ENCODE results near the gene RAD1.
"Not testable (repeated sequence)": the region's sequence is repeated elsewhere in the genome, so short reads cannot be mapped to it uniquely, and the experiment has no call there.

The RAD1 gene

GRCh38 chr5:34928267-34928666 is 13.0 kb upstream of the RAD1 start:
- no peak overlapping the region for H3K4me3 ChIP-seq
- no peaks in the 10 kb centered on the region for H3K9me3 ChIP-seq
- in situ Hi-C loops (cut with MboI; ENCODE audit: low sequenced_read_pairs) = no loop called here
- no peak for DNase-seq (ENCODE audit: low spot score in 2 of 2)
- H3K27me3 ChIP-seq (ENCODE audit: low read depth) = no peaks in the 10 kb centered on the region
- peaks cover 37% of the 10 kb centered on the region for H3K36me3 ChIP-seq (replicated peaks)
- peaks cover 16% of the 10 kb centered on the region for H3K4me1 ChIP-seq

GRCh38 chr5:34927785-34928184 is 12.5 kb upstream of the RAD1 start:
- no peaks in the 10 kb centered on the region for H3K9me3 ChIP-seq
- H3K27me3 ChIP-seq (ENCODE audit: low read depth) = no peaks in the 10 kb centered on the region
- no peak overlapping the region for H3K4me3 ChIP-seq
- peaks cover 16% of the 10 kb centered on the region for H3K4me1 ChIP-seq
- no peak for DNase-seq (ENCODE audit: low spot score in 2 of 2)
- H3K36me3 ChIP-seq (replicated peaks) = peaks cover 41% of the 10 kb centered on the region
- in situ Hi-C loops (cut with MboI; ENCODE audit: low sequenced_read_pairs) = no loop called here

DNA sequence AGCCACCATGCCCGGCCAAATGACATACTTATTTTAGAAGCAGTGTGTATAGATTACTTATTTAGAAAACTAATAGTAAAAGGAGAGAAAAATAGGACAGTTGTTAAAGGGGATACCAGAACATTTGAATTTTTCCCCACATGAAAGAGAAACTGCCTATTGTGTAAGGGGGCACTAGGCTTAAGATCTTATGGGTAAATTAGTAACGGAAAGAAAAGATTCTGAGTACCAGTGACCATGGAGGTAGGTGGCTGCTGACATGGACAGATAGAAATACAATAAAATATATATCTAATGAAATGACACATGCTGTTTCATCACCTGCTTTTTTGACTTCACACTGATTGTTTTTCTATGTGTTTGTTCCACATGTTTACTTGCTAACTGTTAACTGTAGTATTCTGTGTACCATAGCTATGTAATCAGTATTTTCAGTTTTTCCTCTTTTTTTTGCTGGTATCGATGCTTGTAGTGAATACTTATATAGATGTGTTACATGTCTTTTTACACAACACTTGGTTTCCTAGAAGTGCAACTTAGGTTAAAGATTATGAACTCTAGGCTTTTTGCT is 11.1 kb upstream of the RAD1 start:
- Histone ChIP-seq H3K9me3 (no peaks in the 10 kb centered on the region), H3K4me3 (no peak overlapping the region), H3K36me3 (replicated peaks) (peaks cover 55% of the 10 kb centered on the region), H3K27me3 (ENCODE audit: low read depth) (no peaks in the 10 kb centered on the region), H3K4me1 (peaks cover 13% of the 10 kb centered on the region)
- DNase-seq (ENCODE audit: low spot score in 2 of 2) = no peak
- in situ Hi-C loops (cut with MboI; ENCODE audit: low sequenced_read_pairs) = no loop called here

GRCh38 chr5:34924462-34924765 is 9.1 kb upstream of the RAD1 start:
- H3K4me3 ChIP-seq = no peak overlapping the region
- H3K36me3 ChIP-seq (replicated peaks) = peaks cover 75% of the 10 kb centered on the region
- peaks cover 5% of the 10 kb centered on the region; the same call in 1 of the 2 replicates for H3K4me1 ChIP-seq
- H3K9me3 ChIP-seq = no peaks in the 10 kb centered on the region
- DNase-seq (ENCODE audit: low spot score in 2 of 2) = no peak
- in situ Hi-C loops (cut with MboI; ENCODE audit: low sequenced_read_pairs) = no loop called here
- H3K27me3 ChIP-seq (ENCODE audit: low read depth) = no peaks in the 10 kb centered on the region

DNA sequence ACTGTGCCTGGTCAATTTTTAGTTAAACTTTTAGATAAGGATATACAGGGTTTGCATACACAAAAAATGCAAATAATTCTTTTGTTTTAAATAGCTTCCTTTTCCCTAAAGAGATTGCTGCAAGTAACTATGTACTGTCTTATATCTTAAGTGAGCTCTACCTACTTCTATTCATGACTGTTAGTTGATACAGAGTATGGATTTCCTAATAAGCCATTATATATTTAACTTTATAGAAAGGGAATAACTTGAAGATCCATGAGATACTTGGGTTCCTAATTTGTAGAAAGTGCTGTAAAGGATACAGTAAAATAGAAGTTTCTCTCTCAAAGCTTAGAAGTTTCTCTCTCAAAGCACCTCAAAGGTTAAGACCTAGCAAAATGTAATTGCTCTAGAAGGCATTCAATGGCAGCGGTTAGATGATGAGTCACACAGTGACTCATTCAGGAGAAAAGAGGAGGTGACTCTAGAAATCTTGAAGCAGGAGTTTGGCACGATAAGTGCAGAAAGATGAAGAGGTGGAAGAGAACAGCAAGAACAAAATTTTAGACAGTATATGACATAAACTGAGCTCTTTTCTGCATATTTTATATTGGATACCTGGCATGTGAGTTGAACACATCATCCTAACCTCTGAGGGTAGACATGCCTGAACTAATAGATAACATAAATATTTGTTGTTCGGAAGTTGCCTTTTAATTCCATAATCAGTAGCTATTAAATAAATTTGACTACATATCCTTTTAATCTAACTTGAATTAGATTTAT is 8.6 kb upstream of the RAD1 start:
- Histone ChIP-seq H3K4me1 (peaks cover 4% of the 10 kb centered on the region; the same call in 1 of the 2 replicates), H3K4me3 (no peak overlapping the region), H3K36me3 (replicated peaks) (peaks cover 77% of the 10 kb centered on the region), H3K27me3 (ENCODE audit: low read depth) (no peaks in the 10 kb centered on the region), H3K9me3 (no peaks in the 10 kb centered on the region)
- in situ Hi-C loops (cut with MboI; ENCODE audit: low sequenced_read_pairs) = no loop called here
- DNase-seq (ENCODE audit: low spot score in 2 of 2) = no peak

DNA sequence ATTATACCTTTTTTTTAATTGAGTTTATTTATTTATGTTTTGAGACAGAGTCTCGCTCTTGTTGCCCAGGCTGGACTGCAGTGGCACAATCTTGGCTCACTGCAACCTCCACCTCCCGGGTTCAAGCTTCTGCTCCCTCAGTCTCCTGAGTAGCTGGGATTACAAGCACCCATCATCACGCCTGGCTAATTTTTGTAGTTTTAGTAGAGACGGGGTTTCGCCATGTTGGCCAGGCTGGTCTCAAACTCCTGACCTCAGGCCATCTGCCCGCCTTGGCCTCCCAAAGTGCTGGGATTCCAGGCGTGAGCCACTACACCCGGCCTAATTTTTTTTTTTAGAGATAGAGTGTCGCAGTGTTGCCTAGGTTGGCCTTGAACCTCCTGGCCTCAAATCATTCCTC is 8.0 kb upstream of the RAD1 start:
- H3K36me3 ChIP-seq (replicated peaks) = peaks cover 81% of the 10 kb centered on the region
- H3K4me3 ChIP-seq; H3K4me1 ChIP-seq; in situ Hi-C loops (cut with MboI; ENCODE audit: low sequenced_read_pairs); H3K27me3 ChIP-seq (ENCODE audit: low read depth); DNase-seq (ENCODE audit: low spot score in 2 of 2); H3K9me3 ChIP-seq: not testable (repeated sequence)

- Histone ChIP-seq H3K4me1 (peaks cover 2% of the 10 kb centered on the region; the same call in 1 of the 2 replicates), H3K4me3 (no peak overlapping the region), H3K9me3 (no peaks in the 10 kb centered on the region), H3K27me3 (ENCODE audit: low read depth) (no peaks in the 10 kb centered on the region), H3K36me3 (replicated peaks) (peaks cover 55% of the 10 kb centered on the region)
- in situ Hi-C loops (cut with MboI; ENCODE audit: low sequenced_read_pairs) = no loop called here
- DNase-seq (ENCODE audit: low spot score in 2 of 2) = no peak
Measured at GRCh38 chr5:34919077-34919476, 3.8 kb upstream of the RAD1 start.

DNA sequence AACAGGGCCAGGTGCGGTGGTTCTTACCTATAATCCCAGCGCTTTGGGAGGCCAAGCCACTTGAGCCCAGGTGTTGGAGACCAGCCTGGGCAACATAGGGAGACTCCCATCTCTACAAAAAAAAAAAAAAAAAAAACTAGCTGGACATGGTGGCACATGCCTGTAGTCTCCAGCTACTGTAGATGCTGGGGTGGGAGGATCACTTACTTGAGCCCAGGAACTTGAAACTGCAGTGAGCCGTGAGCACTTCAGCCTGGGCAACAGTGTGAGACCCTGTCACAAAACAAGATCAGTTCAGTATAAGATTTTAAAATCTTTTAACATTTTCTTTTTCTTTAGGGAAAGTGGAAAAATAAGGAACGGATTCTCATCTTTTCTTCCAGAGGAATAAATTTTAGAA is 2.7 kb upstream of the RAD1 start:
- peaks cover 46% of the 10 kb centered on the region for H3K36me3 ChIP-seq (replicated peaks)
- no peak for DNase-seq (ENCODE audit: low spot score in 2 of 2)
- in situ Hi-C loops (cut with MboI; ENCODE audit: low sequenced_read_pairs) = no loop called here
- H3K9me3 ChIP-seq = no peaks in the 10 kb centered on the region
- H3K4me1 ChIP-seq = peaks cover 9% of the 10 kb centered on the region
- no peaks in the 10 kb centered on the region for H3K27me3 ChIP-seq (ENCODE audit: low read depth)
- no peak overlapping the region; the same call in 1 of the 2 replicates for H3K4me3 ChIP-seq

DNA sequence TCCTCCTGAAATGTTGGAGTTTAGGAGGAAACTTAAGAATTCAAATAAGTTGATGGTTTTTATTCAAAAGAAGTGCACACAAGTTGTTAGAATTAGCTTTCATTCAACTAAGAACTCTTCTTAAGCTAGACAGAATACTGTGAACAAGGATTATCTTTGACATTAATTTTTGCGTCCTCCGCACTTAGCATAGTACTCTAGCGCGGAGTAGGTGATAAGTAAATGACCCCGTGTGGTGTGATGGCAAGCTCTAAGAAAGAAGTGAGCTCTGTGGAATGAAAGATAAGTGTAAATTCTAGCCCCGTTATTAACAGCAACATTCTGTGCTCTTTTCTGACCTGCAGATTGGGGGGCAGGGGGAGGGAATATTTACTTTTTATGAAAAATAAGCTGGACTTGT is 1.2 kb upstream of the RAD1 start:
- peak overlapping the region; percentile 78 for H3K4me3 ChIP-seq
- H3K36me3 ChIP-seq (replicated peaks) = peaks cover 43% of the 10 kb centered on the region
- H3K4me1 ChIP-seq = peaks cover 10% of the 10 kb centered on the region
- H3K9me3 ChIP-seq = no peaks in the 10 kb centered on the region
- in situ Hi-C loops (cut with MboI; ENCODE audit: low sequenced_read_pairs) = no loop called here
- H3K27me3 ChIP-seq (ENCODE audit: low read depth) = no peaks in the 10 kb centered on the region
- no peak for DNase-seq (ENCODE audit: low spot score in 2 of 2)

DNA sequence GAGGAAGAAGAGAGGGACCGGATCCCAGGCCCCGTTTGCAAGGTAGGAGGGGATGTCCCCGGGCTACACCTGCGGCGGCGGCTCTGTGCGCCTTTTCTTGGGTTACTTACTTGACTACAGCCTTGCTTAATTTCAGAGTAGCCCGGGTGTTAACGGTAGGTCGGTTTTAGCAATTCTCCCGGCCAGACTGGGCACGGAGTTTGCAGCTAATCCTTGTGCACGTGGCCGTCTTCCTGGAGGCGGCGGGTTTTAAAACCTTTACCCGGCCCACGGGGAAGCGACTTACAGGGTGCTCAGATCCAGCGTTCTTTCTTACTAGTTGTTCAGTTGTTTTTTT is 520 bp upstream of the RAD1 start:
- no peaks in the 10 kb centered on the region for H3K9me3 ChIP-seq
- peak overlapping the region; percentile 78 for H3K4me3 ChIP-seq
- DNase-seq (ENCODE audit: low spot score in 2 of 2) = peak in 1 of 2 experiments; percentile 13
- no peaks in the 10 kb centered on the region for H3K27me3 ChIP-seq (ENCODE audit: low read depth)
- H3K36me3 ChIP-seq (replicated peaks) = peaks cover 43% of the 10 kb centered on the region
- in situ Hi-C loops (cut with MboI; ENCODE audit: low sequenced_read_pairs) = no loop called here
- H3K4me1 ChIP-seq = peaks cover 10% of the 10 kb centered on the region

DNA sequence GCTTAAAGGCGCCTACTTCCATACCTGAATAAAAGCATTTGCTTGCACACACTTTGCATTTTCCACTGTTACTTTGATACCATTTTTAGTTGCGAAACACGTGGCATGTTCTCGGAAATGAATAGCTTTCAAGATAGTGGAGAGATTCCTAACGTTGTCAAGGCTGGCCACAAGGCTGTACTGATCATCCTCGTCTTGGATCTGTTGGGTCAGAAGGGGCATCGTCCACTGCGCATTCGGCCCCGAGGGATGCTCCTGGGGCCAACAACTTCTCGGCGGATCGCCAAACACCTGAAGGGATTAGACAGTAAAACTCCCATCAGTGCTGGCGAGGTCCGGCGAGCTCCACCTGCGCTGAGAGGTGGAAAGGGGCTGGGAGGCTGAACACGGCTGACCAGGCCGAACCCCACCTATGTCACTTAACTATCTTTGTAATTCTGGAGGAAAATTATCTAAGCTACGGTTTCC is 599 bp downstream of the RAD1 start:
- Histone ChIP-seq H3K4me3 (peak overlapping the region; percentile 78), H3K36me3 (replicated peaks) (peaks cover 36% of the 10 kb centered on the region), H3K9me3 (no peaks in the 10 kb centered on the region), H3K4me1 (peaks cover 10% of the 10 kb centered on the region), H3K27me3 (ENCODE audit: low read depth) (no peaks in the 10 kb centered on the region)
- peak; percentile 20 to 40 for DNase-seq (ENCODE audit: low spot score in 2 of 2)
- in situ Hi-C loops (cut with MboI; ENCODE audit: low sequenced_read_pairs) = no loop called here

GRCh38 chr5:34913072-34913471 is 2.2 kb downstream of the RAD1 start:
- in situ Hi-C loops (cut with MboI; ENCODE audit: low sequenced_read_pairs) = no loop called here
- H3K4me1 ChIP-seq = peaks cover 10% of the 10 kb centered on the region
- H3K36me3 ChIP-seq (replicated peaks) = peaks cover 40% of the 10 kb centered on the region
- H3K4me3 ChIP-seq = no peak overlapping the region; the same call in 1 of the 2 replicates
- H3K9me3 ChIP-seq = no peaks in the 10 kb centered on the region
- no peaks in the 10 kb centered on the region for H3K27me3 ChIP-seq (ENCODE audit: low read depth)
- no peak for DNase-seq (ENCODE audit: low spot score in 2 of 2)

- no peak for DNase-seq (ENCODE audit: low spot score in 2 of 2)
- Histone ChIP-seq H3K9me3 (no peaks in the 10 kb centered on the region), H3K4me1 (no peaks in the 10 kb centered on the region), H3K36me3 (replicated peaks) (peaks cover 23% of the 10 kb centered on the region), H3K4me3 (no peak overlapping the region), H3K27me3 (ENCODE audit: low read depth) (no peaks in the 10 kb centered on the region)
- in situ Hi-C loops (cut with MboI; ENCODE audit: low sequenced_read_pairs) = no loop called here
Measured at GRCh38 chr5:34905564-34905963, 9.7 kb downstream of the RAD1 start.

DNA sequence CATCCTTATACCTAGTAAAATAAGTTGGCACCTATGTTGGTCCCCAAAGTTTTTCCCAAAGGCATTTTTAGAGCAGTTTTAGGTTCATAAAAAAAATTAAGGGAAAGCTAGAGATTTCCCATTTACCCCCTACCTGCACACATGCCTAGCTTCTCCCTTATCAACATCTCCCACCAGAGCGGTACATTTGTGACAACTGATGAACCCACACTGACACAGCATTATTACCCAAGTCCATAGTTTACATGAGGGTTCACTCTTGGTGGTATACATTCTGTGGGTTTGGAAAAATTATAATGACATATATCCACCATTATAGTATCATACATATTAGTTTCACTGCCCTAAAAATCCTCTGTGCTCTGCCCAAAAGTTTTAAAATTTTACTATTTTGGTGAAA is 12.0 kb downstream of the RAD1 start:
- H3K27me3 ChIP-seq (ENCODE audit: low read depth) = no peaks in the 10 kb centered on the region
- no peaks in the 10 kb centered on the region for H3K4me1 ChIP-seq
- no peak for DNase-seq (ENCODE audit: low spot score in 2 of 2)
- no peak overlapping the region for H3K4me3 ChIP-seq
- in situ Hi-C loops (cut with MboI; ENCODE audit: low sequenced_read_pairs) = no loop called here
- H3K36me3 ChIP-seq (replicated peaks) = peaks cover 6% of the 10 kb centered on the region; the same call in 1 of the 2 replicates
- H3K9me3 ChIP-seq = no peaks in the 10 kb centered on the region
